Measurements from ENCODE around the gene FLRT1. TPM values are rescaled to one million over a fixed set of nuclear protein-coding genes. Genes with fewer than 3 reads are reported as not detected.
A peak's percentile ranks its signal among the peaks of the same experiment; 100 is the strongest.

FLRT1 gene
- total and polyA plus RNA-seq, 4 donors, result 0.02 to 0.32 (median 0.05) TPM; not detected in 1

DNA sequence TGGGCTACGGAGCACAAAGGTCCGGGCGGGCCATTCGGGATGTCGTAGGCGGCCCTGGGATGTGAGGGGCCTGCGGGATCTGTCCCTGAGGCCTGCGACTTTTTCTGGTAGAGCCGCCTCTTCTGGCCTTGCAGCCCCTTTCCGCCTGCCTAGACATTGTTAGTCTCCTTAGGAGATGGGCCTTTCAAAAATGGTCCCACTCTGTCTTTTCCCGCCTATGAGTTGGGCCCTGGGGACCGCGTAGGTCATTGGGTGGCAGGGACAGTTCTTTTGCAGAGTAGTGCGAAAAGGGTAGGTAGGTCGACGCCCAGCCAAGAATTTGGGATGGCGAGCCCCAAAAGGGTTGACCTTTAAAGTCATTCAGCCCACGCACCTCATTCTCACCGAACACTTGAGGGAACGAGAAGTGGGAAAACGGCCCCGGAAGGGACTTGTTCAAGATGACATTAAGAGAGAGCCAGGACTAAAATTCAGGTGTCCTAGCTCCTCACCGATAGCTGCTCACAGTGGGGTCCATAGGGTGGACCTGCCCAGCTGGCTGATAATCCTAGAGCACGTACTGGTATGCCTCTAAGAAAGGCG, 48.7 kb upstream of the FLRT1 start:
- Histone ChIP-seq H3K27ac (ENCODE audit: low read depth in 1 of 2, low read length in 2 of 2) (peak overlapping the region in 1 of 2 donors; percentile 72), H3K36me3 (ENCODE audit: control insufficient read depth in 4 of 4, insufficient read depth in 3 of 4, low read depth in 1 of 4, low read length in 3 of 4) (peaks cover 0 to 11% (median 6%) of the 10 kb centered on the region in 4 donors), H3K27me3 (ENCODE audit: control insufficient read depth in 4 of 4, insufficient read depth in 4 of 4, low read length in 3 of 4) (no peaks in the 10 kb centered on the region), H3K4me3 (ENCODE audit: low read depth in 1 of 3, low read length in 3 of 3) (peak overlapping the region; percentile 65 to 99 (median 94)), H3K4me1 (ENCODE audit: control insufficient read depth in 4 of 4, insufficient read depth in 4 of 4, low read length in 3 of 4) (peaks cover 10 to 23% (median 17%) of the 10 kb centered on the region in 4 donors), H3K9me3 (ENCODE audit: control insufficient read depth in 4 of 4, low read length in 3 of 4) (no peaks in the 10 kb centered on the region), H3K9ac (ENCODE audit: low read depth in 1 of 2, low read length in 2 of 2) (peak overlapping the region in 1 of 2 donors; percentile 45)
- TF ChIP-seq TAF1 (conservative IDR thresholded peaks at IDR 0.05) (no peak), RXRA (IDR thresholded peaks at IDR 0.05) (no peak), SP1 (IDR thresholded peaks at IDR 0.05) (no peak), HNF4G (IDR thresholded peaks at IDR 0.05) (no peak), HNF4A (conservative IDR thresholded peaks at IDR 0.05) (no peak), FOXA2 (IDR thresholded peaks at IDR 0.05) (no peak), EGR1 (IDR thresholded peaks at IDR 0.05; ENCODE audit: low read depth in 2 of 2) (no peak), JUND (IDR thresholded peaks at IDR 0.05) (no peak)
- 47% methylated on average over 25 of the region's 25 CpGs for WGBS
- no peak for DNase-seq (ENCODE audit: low spot score)

DNA sequence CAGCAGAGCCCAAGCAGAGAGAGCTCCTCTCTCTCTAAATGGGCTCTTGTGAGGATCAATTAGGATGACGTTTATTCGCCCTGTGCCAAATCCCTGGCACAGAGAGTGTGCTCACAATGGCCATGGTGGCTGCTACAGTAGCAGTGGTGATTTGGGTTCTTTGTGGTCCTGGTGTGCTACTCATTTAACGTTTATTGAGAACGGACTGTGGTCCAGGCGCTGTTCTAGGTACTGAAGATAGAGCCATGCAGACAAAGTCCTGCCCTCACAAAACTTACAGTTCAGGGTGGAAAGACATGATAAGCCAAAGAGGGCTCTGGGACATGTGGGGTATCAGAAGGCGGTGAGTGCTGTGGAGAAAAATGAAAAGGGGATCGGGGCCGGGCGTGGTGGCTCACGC, 44.2 kb upstream of the FLRT1 start:
- Histone ChIP-seq H3K4me1 (ENCODE audit: control insufficient read depth in 4 of 4, insufficient read depth in 4 of 4, low read length in 3 of 4) (peaks cover 10 to 13% (median 11%) of the 10 kb centered on the region in 4 donors), H3K4me3 (ENCODE audit: low read depth in 1 of 3, low read length in 3 of 3) (no peak overlapping the region), H3K27ac (ENCODE audit: low read depth in 1 of 2, low read length in 2 of 2) (no peak overlapping the region), H3K27me3 (ENCODE audit: control insufficient read depth in 4 of 4, insufficient read depth in 4 of 4, low read length in 3 of 4) (no peaks in the 10 kb centered on the region), H3K36me3 (ENCODE audit: control insufficient read depth in 4 of 4, insufficient read depth in 3 of 4, low read depth in 1 of 4, low read length in 3 of 4) (peaks cover 0 to 26% (median 9%) of the 10 kb centered on the region in 4 donors), H3K9ac (ENCODE audit: low read depth in 1 of 2, low read length in 2 of 2) (no peak overlapping the region), H3K9me3 (ENCODE audit: control insufficient read depth in 4 of 4, low read length in 3 of 4) (no peaks in the 10 kb centered on the region)
- 89% methylated on average over 10 of the region's 10 CpGs for WGBS
- TF ChIP-seq RXRA (IDR thresholded peaks at IDR 0.05) (no peak), JUND (IDR thresholded peaks at IDR 0.05) (no peak), FOXA2 (IDR thresholded peaks at IDR 0.05) (no peak), EGR1 (IDR thresholded peaks at IDR 0.05; ENCODE audit: low read depth in 2 of 2) (no peak), HNF4G (IDR thresholded peaks at IDR 0.05) (no peak), RAD21 (IDR thresholded peaks at IDR 0.05) (no peak), FOXA1 (IDR thresholded peaks at IDR 0.05) (no peak), HNF4A (conservative IDR thresholded peaks at IDR 0.05) (no peak), TAF1 (conservative IDR thresholded peaks at IDR 0.05) (no peak), SP1 (IDR thresholded peaks at IDR 0.05) (no peak)
- TF ChIP-seq, protein P1, sequence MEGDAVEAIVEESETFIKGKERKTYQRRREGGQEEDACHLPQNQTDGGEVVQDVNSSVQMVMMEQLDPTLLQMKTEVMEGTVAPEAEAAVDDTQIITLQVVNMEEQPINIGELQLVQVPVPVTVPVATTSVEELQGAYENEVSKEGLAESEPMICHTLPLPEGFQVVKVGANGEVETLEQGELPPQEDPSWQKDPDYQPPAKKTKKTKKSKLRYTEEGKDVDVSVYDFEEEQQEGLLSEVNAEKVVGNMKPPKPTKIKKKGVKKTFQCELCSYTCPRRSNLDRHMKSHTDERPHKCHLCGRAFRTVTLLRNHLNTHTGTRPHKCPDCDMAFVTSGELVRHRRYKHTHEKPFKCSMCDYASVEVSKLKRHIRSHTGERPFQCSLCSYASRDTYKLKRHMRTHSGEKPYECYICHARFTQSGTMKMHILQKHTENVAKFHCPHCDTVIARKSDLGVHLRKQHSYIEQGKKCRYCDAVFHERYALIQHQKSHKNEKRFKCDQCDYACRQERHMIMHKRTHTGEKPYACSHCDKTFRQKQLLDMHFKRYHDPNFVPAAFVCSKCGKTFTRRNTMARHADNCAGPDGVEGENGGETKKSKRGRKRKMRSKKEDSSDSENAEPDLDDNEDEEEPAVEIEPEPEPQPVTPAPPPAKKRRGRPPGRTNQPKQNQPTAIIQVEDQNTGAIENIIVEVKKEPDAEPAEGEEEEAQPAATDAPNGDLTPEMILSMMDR (IDR thresholded peaks at IDR 0.05; ENCODE audit: low read depth, low read length, missing input control), result no peak
- TF ChIP-seq, protein P2, sequence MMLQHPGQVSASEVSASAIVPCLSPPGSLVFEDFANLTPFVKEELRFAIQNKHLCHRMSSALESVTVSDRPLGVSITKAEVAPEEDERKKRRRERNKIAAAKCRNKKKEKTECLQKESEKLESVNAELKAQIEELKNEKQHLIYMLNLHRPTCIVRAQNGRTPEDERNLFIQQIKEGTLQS (IDR thresholded peaks at IDR 0.05), result no peak
- TF ChIP-seq, protein P3, sequence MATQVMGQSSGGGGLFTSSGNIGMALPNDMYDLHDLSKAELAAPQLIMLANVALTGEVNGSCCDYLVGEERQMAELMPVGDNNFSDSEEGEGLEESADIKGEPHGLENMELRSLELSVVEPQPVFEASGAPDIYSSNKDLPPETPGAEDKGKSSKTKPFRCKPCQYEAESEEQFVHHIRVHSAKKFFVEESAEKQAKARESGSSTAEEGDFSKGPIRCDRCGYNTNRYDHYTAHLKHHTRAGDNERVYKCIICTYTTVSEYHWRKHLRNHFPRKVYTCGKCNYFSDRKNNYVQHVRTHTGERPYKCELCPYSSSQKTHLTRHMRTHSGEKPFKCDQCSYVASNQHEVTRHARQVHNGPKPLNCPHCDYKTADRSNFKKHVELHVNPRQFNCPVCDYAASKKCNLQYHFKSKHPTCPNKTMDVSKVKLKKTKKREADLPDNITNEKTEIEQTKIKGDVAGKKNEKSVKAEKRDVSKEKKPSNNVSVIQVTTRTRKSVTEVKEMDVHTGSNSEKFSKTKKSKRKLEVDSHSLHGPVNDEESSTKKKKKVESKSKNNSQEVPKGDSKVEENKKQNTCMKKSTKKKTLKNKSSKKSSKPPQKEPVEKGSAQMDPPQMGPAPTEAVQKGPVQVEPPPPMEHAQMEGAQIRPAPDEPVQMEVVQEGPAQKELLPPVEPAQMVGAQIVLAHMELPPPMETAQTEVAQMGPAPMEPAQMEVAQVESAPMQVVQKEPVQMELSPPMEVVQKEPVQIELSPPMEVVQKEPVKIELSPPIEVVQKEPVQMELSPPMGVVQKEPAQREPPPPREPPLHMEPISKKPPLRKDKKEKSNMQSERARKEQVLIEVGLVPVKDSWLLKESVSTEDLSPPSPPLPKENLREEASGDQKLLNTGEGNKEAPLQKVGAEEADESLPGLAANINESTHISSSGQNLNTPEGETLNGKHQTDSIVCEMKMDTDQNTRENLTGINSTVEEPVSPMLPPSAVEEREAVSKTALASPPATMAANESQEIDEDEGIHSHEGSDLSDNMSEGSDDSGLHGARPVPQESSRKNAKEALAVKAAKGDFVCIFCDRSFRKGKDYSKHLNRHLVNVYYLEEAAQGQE (IDR thresholded peaks at IDR 0.05), result no peak
- TF ChIP-seq, protein P4, sequence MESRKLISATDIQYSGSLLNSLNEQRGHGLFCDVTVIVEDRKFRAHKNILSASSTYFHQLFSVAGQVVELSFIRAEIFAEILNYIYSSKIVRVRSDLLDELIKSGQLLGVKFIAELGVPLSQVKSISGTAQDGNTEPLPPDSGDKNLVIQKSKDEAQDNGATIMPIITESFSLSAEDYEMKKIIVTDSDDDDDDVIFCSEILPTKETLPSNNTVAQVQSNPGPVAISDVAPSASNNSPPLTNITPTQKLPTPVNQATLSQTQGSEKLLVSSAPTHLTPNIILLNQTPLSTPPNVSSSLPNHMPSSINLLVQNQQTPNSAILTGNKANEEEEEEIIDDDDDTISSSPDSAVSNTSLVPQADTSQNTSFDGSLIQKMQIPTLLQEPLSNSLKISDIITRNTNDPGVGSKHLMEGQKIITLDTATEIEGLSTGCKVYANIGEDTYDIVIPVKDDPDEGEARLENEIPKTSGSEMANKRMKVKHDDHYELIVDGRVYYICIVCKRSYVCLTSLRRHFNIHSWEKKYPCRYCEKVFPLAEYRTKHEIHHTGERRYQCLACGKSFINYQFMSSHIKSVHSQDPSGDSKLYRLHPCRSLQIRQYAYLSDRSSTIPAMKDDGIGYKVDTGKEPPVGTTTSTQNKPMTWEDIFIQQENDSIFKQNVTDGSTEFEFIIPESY (IDR thresholded peaks at IDR 0.05), result no peak
- no peak for DNase-seq (ENCODE audit: low spot score)
